IPS-20b (cell line): ENCODE measurements around the gene SPATA7.
A peak's percentile ranks its signal among the peaks of the same experiment; 100 is the strongest.
"Not testable (repeated sequence)": the region's sequence is repeated elsewhere in the genome, so short reads cannot be mapped to it uniquely, and the experiment has no call there.

Experiments used
- H3K27ac ChIP-seq: one replicate; pipeline ENCODE4 v1.5.1; 2013; ENCODE audit warnings: low read length
- H3K27me3 ChIP-seq: 2 replicates; pipeline ENCODE4 v1.6.1; 2013; ENCODE audit warnings: mild to moderate bottlenecking, low read length, inconsistent platforms; ENCODE audit not compliant: insufficient read depth
- H3K36me3 ChIP-seq: 2 replicates; pipeline ENCODE4 v1.6.1; 2013; ENCODE audit warnings: low read depth, mild to moderate bottlenecking, inconsistent platforms, low read length, moderate library complexity; ENCODE audit not compliant: insufficient read depth
- H3K4me1 ChIP-seq: 2 replicates; pipeline ENCODE4 v1.6.1; 2013; ENCODE audit warnings: mild to moderate bottlenecking, control low read depth, inconsistent platforms, low read length, moderate library complexity; ENCODE audit not compliant: insufficient read depth
- H3K4me3 ChIP-seq: 2 replicates; pipeline ENCODE4 v1.5.1; 2013; ENCODE audit warnings: mild to moderate bottlenecking, low read length, inconsistent platforms
- H3K9ac ChIP-seq: 2 replicates; pipeline ENCODE4 v1.6.1; 2013; ENCODE audit warnings: low read depth, mild to moderate bottlenecking, inconsistent platforms, low read length, moderate library complexity
- H3K9me3 ChIP-seq: 2 replicates; pipeline ENCODE4 v1.6.1; 2013; ENCODE audit warnings: mild to moderate bottlenecking, low read depth, low read length, inconsistent platforms; ENCODE audit not compliant: insufficient read depth

The SPATA7 gene

GRCh38 chr14:88364710-88365413 lies 20.6 kb upstream of the SPATA7 start:
- Histone ChIP-seq H3K9ac (no peak overlapping the region; the same call in 1 of the 2 replicates), H3K4me1 (peaks cover 37% of the 10 kb centered on the region; the same call in 1 of the 2 replicates), H3K9me3 (peaks cover 11% of the 10 kb centered on the region; the same call in 1 of the 2 replicates), H3K27ac (peak overlapping the region; percentile 79), H3K4me3 (peak overlapping the region; percentile 29; the same call in 1 of the 2 replicates), H3K27me3 (no peaks in the 10 kb centered on the region), H3K36me3 (no peaks in the 10 kb centered on the region)

- Histone ChIP-seq H3K4me3 (no peak overlapping the region), H3K36me3 (no peaks in the 10 kb centered on the region), H3K27me3 (no peaks in the 10 kb centered on the region), H3K4me1 (peaks cover 13% of the 10 kb centered on the region; the same call in 1 of the 2 replicates), H3K9ac (no peak overlapping the region), H3K27ac (no peak overlapping the region), H3K9me3 (peaks cover 11% of the 10 kb centered on the region; the same call in 1 of the 2 replicates)
These were observed 16.0 kb upstream of the SPATA7 start for GRCh38 chr14:88369496-88369895.

GRCh38 chr14:88379706-88380343 lies 5.6 kb upstream of the SPATA7 start:
- Histone ChIP-seq H3K4me1 (no peaks in the 10 kb centered on the region; the same call in 1 of the 2 replicates), H3K36me3 (no peaks in the 10 kb centered on the region), H3K9ac (no peak overlapping the region), H3K27ac (no peak overlapping the region), H3K4me3 (no peak overlapping the region), H3K9me3 (no peaks in the 10 kb centered on the region), H3K27me3 (peaks cover 6% of the 10 kb centered on the region; the same call in 1 of the 2 replicates)

GRCh38 chr14:88380405-88380804 lies 5.1 kb upstream of the SPATA7 start:
- H3K4me3 ChIP-seq = no peak overlapping the region
- H3K4me1 ChIP-seq = no peaks in the 10 kb centered on the region; the same call in 1 of the 2 replicates
- H3K9ac ChIP-seq = no peak overlapping the region
- no peak overlapping the region for H3K27ac ChIP-seq
- H3K9me3 ChIP-seq = no peaks in the 10 kb centered on the region
- H3K27me3 ChIP-seq = peaks cover 9% of the 10 kb centered on the region; the same call in 1 of the 2 replicates
- H3K36me3 ChIP-seq = no peaks in the 10 kb centered on the region

GRCh38 chr14:88381634-88382033 lies 3.8 kb upstream of the SPATA7 start:
- H3K4me1 ChIP-seq, H3K27me3 ChIP-seq, H3K9ac ChIP-seq, H3K36me3 ChIP-seq, H3K9me3 ChIP-seq, H3K4me3 ChIP-seq, H3K27ac ChIP-seq: not testable (repeated sequence)

GRCh38 chr14:88384718-88385117 lies 739 bp upstream of the SPATA7 start:
- Histone ChIP-seq H3K4me3 (peak overlapping the region; percentile 89), H3K9me3 (no peaks in the 10 kb centered on the region), H3K9ac (peak overlapping the region; percentile 82; the same call in 1 of the 2 replicates), H3K36me3 (no peaks in the 10 kb centered on the region), H3K27ac (no peak overlapping the region), H3K27me3 (peaks cover 9% of the 10 kb centered on the region; the same call in 1 of the 2 replicates), H3K4me1 (peaks cover 7% of the 10 kb centered on the region; the same call in 1 of the 2 replicates)

- Histone ChIP-seq H3K9ac (peak overlapping the region; percentile 82; the same call in 1 of the 2 replicates), H3K36me3 (no peaks in the 10 kb centered on the region), H3K4me1 (peaks cover 7% of the 10 kb centered on the region; the same call in 1 of the 2 replicates), H3K9me3 (no peaks in the 10 kb centered on the region), H3K4me3 (peak overlapping the region; percentile 89), H3K27ac (no peak overlapping the region), H3K27me3 (peaks cover 9% of the 10 kb centered on the region; the same call in 1 of the 2 replicates)
These were observed 868 bp downstream of the SPATA7 start for GRCh38 chr14:88386256-88386794.

GRCh38 chr14:88388741-88389282 lies 3.4 kb downstream of the SPATA7 start:
- no peaks in the 10 kb centered on the region for H3K9me3 ChIP-seq
- no peak overlapping the region for H3K4me3 ChIP-seq
- peaks cover 7% of the 10 kb centered on the region; the same call in 1 of the 2 replicates for H3K4me1 ChIP-seq
- no peak overlapping the region for H3K9ac ChIP-seq
- H3K36me3 ChIP-seq = no peaks in the 10 kb centered on the region
- H3K27ac ChIP-seq = no peak overlapping the region
- H3K27me3 ChIP-seq = peaks cover 9% of the 10 kb centered on the region; the same call in 1 of the 2 replicates

GRCh38 chr14:88392609-88393008 lies 7.2 kb downstream of the SPATA7 start:
- Histone ChIP-seq H3K36me3 (no peaks in the 10 kb centered on the region), H3K27me3 (no peaks in the 10 kb centered on the region), H3K9ac (no peak overlapping the region), H3K27ac (no peak overlapping the region), H3K4me3 (no peak overlapping the region), H3K9me3 (no peaks in the 10 kb centered on the region), H3K4me1 (no peaks in the 10 kb centered on the region)

GRCh38 chr14:88411039-88411438 lies 25.6 kb downstream of the SPATA7 start:
- H3K36me3 ChIP-seq = no peaks in the 10 kb centered on the region
- no peaks in the 10 kb centered on the region for H3K4me1 ChIP-seq
- H3K9ac ChIP-seq = no peak overlapping the region
- no peaks in the 10 kb centered on the region for H3K27me3 ChIP-seq
- no peak overlapping the region for H3K4me3 ChIP-seq
- H3K9me3 ChIP-seq = no peaks in the 10 kb centered on the region
- H3K27ac ChIP-seq = no peak overlapping the region

GRCh38 chr14:88417594-88417993 lies 32.1 kb downstream of the SPATA7 start:
- Histone ChIP-seq H3K27me3 (no peaks in the 10 kb centered on the region), H3K4me3 (no peak overlapping the region), H3K27ac (no peak overlapping the region), H3K9me3 (peaks cover 10% of the 10 kb centered on the region), H3K9ac (no peak overlapping the region), H3K4me1 (no peaks in the 10 kb centered on the region), H3K36me3 (no peaks in the 10 kb centered on the region)
